ENCODE measurements around the gene TREML2. TPM values are rescaled to one million over a fixed set of nuclear protein-coding genes. Genes with fewer than 3 reads are reported as not detected.
A peak's percentile ranks its signal among the peaks of the same experiment; 100 is the strongest.

The TREML2 gene
- total RNA-seq (2021; fragmentation: NEBNext Ultra II Directional; extraction: Animal tissue kit (Norgen Biotek cat#: 25700)): 0.09 and 0.11 TPM in 2 replicates
- 0.18 and 0.22 TPM in 2 replicates for polyA plus RNA-seq (2011; rRNA removed)
- 0.22 TPM for polyA plus RNA-seq (2011; cell fraction: cytosol; rRNA removed)
- polyA plus RNA-seq (2011; cell fraction: nucleus; rRNA removed): 0.13 TPM
- 0.14 to 0.27 TPM (median 0.15 TPM) in 3 of 4 replicates, not detected in the other for polyA plus RNA-seq (2012, experiment 1 of 2)
- 0.04 TPM for polyA plus RNA-seq (2012, experiment 2 of 2)
- 0.20 TPM for polyA plus RNA-seq (2013, experiment 1 of 2)
- polyA plus RNA-seq (2013, experiment 2 of 2): 0.22 TPM
- 0.32 and 0.61 TPM in 2 replicates for polyA minus RNA-seq (2011; rRNA and poly(A)+ RNA removed)
- polyA minus RNA-seq (2011; cell fraction: cytosol; rRNA and poly(A)+ RNA removed): not detected
- not detected for polyA minus RNA-seq (2011; cell fraction: nucleus; rRNA and poly(A)+ RNA removed)
- long read RNA-seq, experiment 1: 0 reads
- long read RNA-seq, experiment 2: 0 reads

GRCh38 chr6:41200901-41201763, at the start of gene TREML2:
Gene TREML2 (minus strand): TSS chr6:41201149. CDS start chr6:41201008, 141 bp downstream.
- Histone ChIP-seq H2BK5ac (ENCODE audit: low read depth, low read length) (no peak within 1 kb of the TSS), H3K4me2 (ENCODE audit: insufficient read depth in 1 of 2, low read depth in 2 of 2, low read length in 2 of 2) (no peak within 1 kb of the TSS), H4K8ac (ENCODE audit: extremely low read depth, insufficient read depth, low read length) (peak within 1 kb of the TSS; percentile 3; the same call in 1 of the 2 replicates), H3K23ac (ENCODE audit: insufficient read length) (no peak within 1 kb of the TSS), H3K18ac (ENCODE audit: extremely low read depth, low read length) (no peak within 1 kb of the TSS), H2BK120ac (replicated peaks; ENCODE audit: low read depth, low read length) (no peak within 1 kb of the TSS), H2BK12ac (ENCODE audit: low read depth, low read length) (peak within 1 kb of the TSS; percentile 55; the same call in 1 of the 2 replicates), H3K9me3 (ENCODE audit: insufficient read depth in 2 of 2, low read depth in 1 of 2, low read length in 1 of 2) (no peaks in the 10 kb centered on the region), H3K4ac (replicated peaks; ENCODE audit: insufficient read length, low read depth, low read length) (no peak within 1 kb of the TSS), H4K20me1 (replicated peaks in 1 of 2; ENCODE audit: control insufficient read depth in 1 of 2, insufficient read depth in 2 of 2, low read length in 2 of 2) (no peaks in the 10 kb centered on the region), H4K91ac (replicated peaks; ENCODE audit: insufficient read length, low read length) (no peak within 1 kb of the TSS), H3K79me1 (ENCODE audit: low read depth, low read length) (no peaks in the 10 kb centered on the region), H2AFZ (ENCODE audit: low read length) (peak within 1 kb of the TSS; percentile 36; the same call in 1 of the 2 replicates), H2BK20ac (ENCODE audit: low read length) (0 out of 2 replicates have a peak within 1 kb of the TSS, but pooled peaks have one; percentile 61), H2AK5ac (ENCODE audit: low read depth, low read length) (no peak within 1 kb of the TSS), H3K9ac (replicated peaks in 1 of 4; ENCODE audit: extremely low read depth in 1 of 4, low read depth in 3 of 4, low read length in 3 of 4) (no peak within 1 kb of the TSS), H3K14ac (ENCODE audit: insufficient read length) (no peak within 1 kb of the TSS), H3K27ac (ENCODE audit: low read depth, low read length) (no peak within 1 kb of the TSS), H3K27me3 (replicated peaks in 1 of 4; ENCODE audit: control insufficient read depth in 3 of 4, extremely low read depth in 1 of 4, insufficient read depth in 3 of 4, low read length in 3 of 4) (no peaks in the 10 kb centered on the region; a peak in 1 of 7 replicates), H3K23me2 (ENCODE audit: low read depth, low read length) (no peaks in the 10 kb centered on the region), H3K36me3 (ENCODE audit: control insufficient read depth in 2 of 4, insufficient read depth in 4 of 4, low read length in 3 of 4) (no peaks in the 10 kb centered on the region), H3K56ac (replicated peaks; ENCODE audit: insufficient read length, low read depth, low read length) (no peak within 1 kb of the TSS), H3K4me1 (replicated peaks in 1 of 4; ENCODE audit: control insufficient read depth in 3 of 4, insufficient read depth in 4 of 4, low read length in 3 of 4) (peaks cover 0 to 7% (median 3%) of the 10 kb centered on the region in 4 experiments; a peak in 5 of 7 replicates), H4K5ac (ENCODE audit: insufficient read length, low read depth, low read length) (no peak within 1 kb of the TSS), H3K79me2 (ENCODE audit: control insufficient read depth in 1 of 2, insufficient read depth in 2 of 2, low read length in 2 of 2) (no peaks in the 10 kb centered on the region), H2BK15ac (ENCODE audit: low read length) (no peak within 1 kb of the TSS; the same call in 1 of the 2 replicates), H3K4me3 (ENCODE audit: extremely low read depth in 1 of 4, insufficient read depth in 2 of 4, low read depth in 3 of 4, low read length in 4 of 4) (no peak within 1 kb of the TSS)
- FAIRE-seq (no peak), DNase-seq (ENCODE audit: low read depth in 1 of 2, low spot score in 2 of 2) (peak in 1 of 2 experiments; percentile 43)
- WGBS, 2 experiments (ENCODE audit: extremely low coverage in 1 of 2, insufficient coverage in 1 of 2, insufficient read length in 1 of 2, insufficient replicate concordance in 2 of 2, low coverage in 1 of 2, low lambda C conversion rate in 2 of 2, missing lambda C conversion rate in 1 of 2): 80% methylated on average over 12 of the region's 12 CpGs; no CpG with 5 or more reads in 1 of the 2 experiments
- POLR2A ChIA-PET (ENCODE audit: partially characterized antibody): interaction anchor here (0.7 kb wide), 1 partner anchor 126 kb away, joined by 3 read pairs; no protein-coding TSS in a partner anchor
- CTCF ChIA-PET (ENCODE audit: partially characterized antibody): interaction anchor here (0.9 to 4.7 kb wide), 8 partner anchors 8 to 133 kb away, joined by 3 to 48 read pairs (median 4); no protein-coding TSS in a partner anchor
- no peak for TF ChIP-seq TAF7 (optimal IDR thresholded peaks at IDR 0.05; ENCODE audit: borderline replicate concordance, low read depth, low read length)
- TF ChIP-seq MAX (IDR thresholded peaks at IDR 0.05): no peak
- TF ChIP-seq CTCF (IDR thresholded peaks at IDR 0.05; ENCODE audit: control extremely low read depth in 1 of 3, insufficient read depth in 1 of 3, low read depth in 1 of 3, low read length in 3 of 3): no peak
- TF ChIP-seq RNF2 (IDR thresholded peaks at IDR 0.05; ENCODE audit: borderline replicate concordance, low read depth, low read length, missing control alignments, poor library complexity, severe bottlenecking): no peak
- no peak for TF ChIP-seq GTF2F1 (IDR thresholded peaks at IDR 0.05; ENCODE audit: borderline replicate concordance, low read depth, low read length)
